Osteoblast (primary cell): ENCODE results near the gene ZNF296. TPM values are rescaled to one million over a fixed set of nuclear protein-coding genes. Genes with fewer than 3 reads are reported as not detected.
A peak's percentile ranks its signal among the peaks of the same experiment; 100 is the strongest.

ENCODE experiments used
- DNase-seq: peaks from one replicate; pipeline ENCODE4 v3.0.0; 2011; ENCODE audit warnings: low spot score, mixed read lengths; ENCODE audit not compliant: insufficient read length; ENCODE audit errors: missing footprints
- H2AFZ ChIP-seq: 2 replicates; pipeline ENCODE4 v1.6.0; 2011; ENCODE audit warnings: mild to moderate bottlenecking, low read length
- H3K27ac ChIP-seq: 2 replicates; pipeline ENCODE4 v1.5.1; 2011; ENCODE audit warnings: mild to moderate bottlenecking, low read depth, low read length, moderate library complexity
- H3K27me3 ChIP-seq: 2 replicates; pipeline ENCODE4 v1.6.0; 2012; ENCODE audit warnings: mild to moderate bottlenecking, control low read depth, inconsistent platforms, low read length, moderate library complexity; ENCODE audit not compliant: insufficient read depth
- H3K36me3 ChIP-seq: 2 replicates; pipeline ENCODE4 v1.5.1; 2011; ENCODE audit warnings: mild to moderate bottlenecking, low read length, control low read depth, moderate library complexity; ENCODE audit not compliant: insufficient read depth
- H3K4me1 ChIP-seq: 2 replicates; pipeline ENCODE4 v1.5.1; 2011; ENCODE audit warnings: mild to moderate bottlenecking, low read length, control low read depth, moderate library complexity; ENCODE audit not compliant: insufficient read depth
- H3K4me2 ChIP-seq: 2 replicates; pipeline ENCODE4 v1.6.0; 2011; ENCODE audit warnings: mild to moderate bottlenecking, low read length; ENCODE audit not compliant: insufficient read depth
- H3K4me3 ChIP-seq: fragments of 200-600 bp; sonication (generic); 3 replicates; pipeline ENCODE4 v1.5.1; 2012; ENCODE audit warnings: mild to moderate bottlenecking, low read length, inconsistent platforms; ENCODE audit not compliant: insufficient read depth
- H3K79me2 ChIP-seq: 2 replicates; pipeline ENCODE4 v1.6.0; 2012; ENCODE audit warnings: mild to moderate bottlenecking, low read length, control low read depth, inconsistent platforms; ENCODE audit not compliant: insufficient read depth
- H3K9me3 ChIP-seq: 2 replicates; pipeline ENCODE4 v1.5.1; 2011; ENCODE audit warnings: low read depth, low read length, control low read depth
- H4K20me1 ChIP-seq: 2 replicates; pipeline ENCODE4 v1.6.0; 2012; ENCODE audit warnings: mild to moderate bottlenecking, low read length, control low read depth; ENCODE audit not compliant: insufficient read depth
- total RNA-seq: library from RNA; depleted of rRNA; stranded (reverse); fragments of >200 nt; gene quantifications from 2 replicates; pipeline ENCODE4 v1.2.3, GENCODE V29; 2012
- TF ChIP-seq, protein P1 (sequence below): IDR thresholded peaks from 2 replicates; pipeline ENCODE4 v1.5.1; 2011; ENCODE audit warnings: mild to moderate bottlenecking, low read depth, low read length, moderate library complexity; ENCODE audit errors: extremely low read depth

Gene ZNF296
- total RNA-seq, 1 donor = not detected

DNA sequence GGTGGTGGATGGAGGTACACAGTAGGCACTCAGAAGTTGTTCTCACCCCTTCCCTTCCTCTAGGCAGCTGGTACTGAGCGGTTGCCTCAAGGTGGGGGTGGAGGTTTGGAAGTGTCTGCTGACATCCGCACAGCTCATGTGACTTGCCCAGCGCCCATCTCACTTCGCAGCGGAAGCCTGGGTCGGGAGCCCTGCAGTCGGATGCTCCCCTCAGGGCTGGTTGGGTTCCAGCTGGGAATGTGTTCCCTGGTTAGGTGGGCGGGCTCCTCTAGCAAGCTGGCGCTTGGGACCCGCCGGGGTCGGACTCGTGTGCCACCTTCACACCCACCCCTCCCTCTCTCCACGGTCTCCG, 26.9 kb upstream of the ZNF296 start:
- DNase-seq = no peak
- Histone ChIP-seq H2AFZ (no peak overlapping the region), H3K4me3 (peak overlapping the region; percentile 42), H4K20me1 (peaks cover 78% of the 10 kb centered on the region), H3K36me3 (no peaks in the 10 kb centered on the region), H3K27ac (no peak overlapping the region), H3K27me3 (no peaks in the 10 kb centered on the region), H3K4me1 (peaks cover 27% of the 10 kb centered on the region), H3K79me2 (peaks cover 97% of the 10 kb centered on the region), H3K9me3 (no peaks in the 10 kb centered on the region), H3K4me2 (peak overlapping the region; percentile 39)
- TF ChIP-seq, protein P1, sequence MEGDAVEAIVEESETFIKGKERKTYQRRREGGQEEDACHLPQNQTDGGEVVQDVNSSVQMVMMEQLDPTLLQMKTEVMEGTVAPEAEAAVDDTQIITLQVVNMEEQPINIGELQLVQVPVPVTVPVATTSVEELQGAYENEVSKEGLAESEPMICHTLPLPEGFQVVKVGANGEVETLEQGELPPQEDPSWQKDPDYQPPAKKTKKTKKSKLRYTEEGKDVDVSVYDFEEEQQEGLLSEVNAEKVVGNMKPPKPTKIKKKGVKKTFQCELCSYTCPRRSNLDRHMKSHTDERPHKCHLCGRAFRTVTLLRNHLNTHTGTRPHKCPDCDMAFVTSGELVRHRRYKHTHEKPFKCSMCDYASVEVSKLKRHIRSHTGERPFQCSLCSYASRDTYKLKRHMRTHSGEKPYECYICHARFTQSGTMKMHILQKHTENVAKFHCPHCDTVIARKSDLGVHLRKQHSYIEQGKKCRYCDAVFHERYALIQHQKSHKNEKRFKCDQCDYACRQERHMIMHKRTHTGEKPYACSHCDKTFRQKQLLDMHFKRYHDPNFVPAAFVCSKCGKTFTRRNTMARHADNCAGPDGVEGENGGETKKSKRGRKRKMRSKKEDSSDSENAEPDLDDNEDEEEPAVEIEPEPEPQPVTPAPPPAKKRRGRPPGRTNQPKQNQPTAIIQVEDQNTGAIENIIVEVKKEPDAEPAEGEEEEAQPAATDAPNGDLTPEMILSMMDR = no peak

DNA sequence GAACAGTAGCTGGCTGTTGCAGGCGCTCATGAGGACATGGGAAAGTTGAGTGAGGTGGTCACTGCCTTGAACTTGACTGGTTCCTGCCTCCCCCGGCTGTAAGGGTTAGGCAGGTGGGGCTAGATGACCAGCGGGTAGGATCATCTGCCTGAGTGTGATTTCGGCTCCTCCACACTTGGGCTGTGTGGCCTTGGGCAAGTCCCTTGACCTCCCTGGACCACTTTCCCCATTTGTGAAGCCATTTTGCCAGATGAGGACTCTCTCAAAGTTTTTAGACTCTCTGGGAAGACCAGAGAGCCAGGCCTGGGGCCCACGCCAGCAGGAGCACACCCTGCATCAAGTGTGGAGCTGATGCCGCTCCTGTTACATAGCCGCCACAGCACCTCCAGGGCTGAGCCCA, 26.2 kb upstream of the ZNF296 start:
- TF ChIP-seq, protein P1 = no peak
- Histone ChIP-seq H3K4me1 (peaks cover 33% of the 10 kb centered on the region), H3K9me3 (no peaks in the 10 kb centered on the region), H2AFZ (no peak overlapping the region), H3K36me3 (no peaks in the 10 kb centered on the region), H3K4me3 (no peak overlapping the region), H4K20me1 (peaks cover 78% of the 10 kb centered on the region), H3K79me2 (peaks cover 97% of the 10 kb centered on the region), H3K27me3 (no peaks in the 10 kb centered on the region), H3K27ac (no peak overlapping the region), H3K4me2 (no peak overlapping the region)
- DNase-seq = no peak

DNA sequence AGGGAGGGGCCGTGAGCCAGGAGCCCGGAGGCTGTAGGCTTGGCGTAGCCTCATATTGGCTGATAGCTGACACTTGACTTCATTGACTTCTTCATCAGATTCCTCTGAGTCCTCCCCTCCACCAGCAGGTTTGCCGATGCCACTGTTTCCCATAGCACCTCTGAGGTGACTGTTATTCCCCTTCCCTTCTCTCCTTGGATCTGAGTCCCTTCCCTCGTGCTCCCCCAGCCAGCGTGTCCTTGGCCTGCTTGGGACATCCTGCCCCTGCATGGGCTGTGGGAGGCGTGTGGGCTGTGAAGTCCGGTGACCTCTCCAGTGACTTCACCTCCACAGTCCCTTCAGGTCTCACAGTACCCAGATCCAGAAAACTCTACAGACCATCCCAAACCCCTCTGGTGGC, 25.5 kb upstream of the ZNF296 start:
- no peak for DNase-seq
- Histone ChIP-seq H3K79me2 (peaks cover 97% of the 10 kb centered on the region), H3K9me3 (no peaks in the 10 kb centered on the region), H2AFZ (no peak overlapping the region), H3K4me2 (no peak overlapping the region), H3K27ac (no peak overlapping the region), H3K4me1 (peaks cover 36% of the 10 kb centered on the region), H3K36me3 (no peaks in the 10 kb centered on the region), H4K20me1 (peaks cover 83% of the 10 kb centered on the region), H3K4me3 (no peak overlapping the region), H3K27me3 (no peaks in the 10 kb centered on the region)
- TF ChIP-seq, protein P1 = no peak

DNA sequence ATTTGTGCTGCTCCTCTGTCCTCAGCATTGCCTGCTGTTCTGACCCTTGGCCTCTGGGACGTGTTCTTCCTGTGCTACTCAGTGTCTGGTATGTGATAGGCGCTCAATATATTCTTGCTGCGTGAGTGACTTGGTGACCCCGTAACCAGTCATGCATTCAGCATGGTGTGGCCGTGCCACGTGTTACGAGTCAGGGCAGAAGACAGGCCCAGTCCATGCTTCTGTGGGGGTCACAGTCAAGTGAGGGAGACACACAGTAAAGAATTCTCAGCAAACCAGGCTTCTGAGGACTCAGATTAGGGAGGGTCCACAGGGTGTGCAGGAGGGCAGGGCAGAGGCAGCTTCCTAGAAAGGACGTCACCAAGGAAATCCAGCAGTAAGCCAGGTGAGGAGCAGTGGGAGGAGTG, 24.6 kb upstream of the ZNF296 start:
- no peaks in the 10 kb centered on the region for H3K9me3 ChIP-seq
- peak overlapping the region; percentile 17 for H3K27ac ChIP-seq
- TF ChIP-seq, protein P1 = no peak
- H4K20me1 ChIP-seq = peaks cover 91% of the 10 kb centered on the region
- H3K27me3 ChIP-seq = no peaks in the 10 kb centered on the region
- H3K4me3 ChIP-seq = no peak overlapping the region
- no peak overlapping the region for H3K4me2 ChIP-seq
- DNase-seq = no peak
- no peaks in the 10 kb centered on the region for H3K36me3 ChIP-seq
- H3K79me2 ChIP-seq = peaks cover 100% of the 10 kb centered on the region
- H2AFZ ChIP-seq = no peak overlapping the region
- peaks cover 36% of the 10 kb centered on the region for H3K4me1 ChIP-seq
